Measurements from ENCODE around the gene ASIC3. TPM values are rescaled to one million over a fixed set of nuclear protein-coding genes. Genes with fewer than 3 reads are reported as not detected.

The ASIC3 gene
- total RNA-seq, 1 donor from 2014 or later, result 0.15 TPM

GRCh38 chr7:151070574-151070960 lies 22.2 kb downstream of the ASIC3 start:
- DNase-seq (ENCODE audit: low read depth), result no peak

GRCh38 chr7:151071032-151071866 lies 22.9 kb downstream of the ASIC3 start:
- no peak for DNase-seq (ENCODE audit: low read depth)

- no peak for DNase-seq (ENCODE audit: low read depth)
Observed at GRCh38 chr7:151073990-151074389, 25.7 kb downstream of the ASIC3 start.

DNA sequence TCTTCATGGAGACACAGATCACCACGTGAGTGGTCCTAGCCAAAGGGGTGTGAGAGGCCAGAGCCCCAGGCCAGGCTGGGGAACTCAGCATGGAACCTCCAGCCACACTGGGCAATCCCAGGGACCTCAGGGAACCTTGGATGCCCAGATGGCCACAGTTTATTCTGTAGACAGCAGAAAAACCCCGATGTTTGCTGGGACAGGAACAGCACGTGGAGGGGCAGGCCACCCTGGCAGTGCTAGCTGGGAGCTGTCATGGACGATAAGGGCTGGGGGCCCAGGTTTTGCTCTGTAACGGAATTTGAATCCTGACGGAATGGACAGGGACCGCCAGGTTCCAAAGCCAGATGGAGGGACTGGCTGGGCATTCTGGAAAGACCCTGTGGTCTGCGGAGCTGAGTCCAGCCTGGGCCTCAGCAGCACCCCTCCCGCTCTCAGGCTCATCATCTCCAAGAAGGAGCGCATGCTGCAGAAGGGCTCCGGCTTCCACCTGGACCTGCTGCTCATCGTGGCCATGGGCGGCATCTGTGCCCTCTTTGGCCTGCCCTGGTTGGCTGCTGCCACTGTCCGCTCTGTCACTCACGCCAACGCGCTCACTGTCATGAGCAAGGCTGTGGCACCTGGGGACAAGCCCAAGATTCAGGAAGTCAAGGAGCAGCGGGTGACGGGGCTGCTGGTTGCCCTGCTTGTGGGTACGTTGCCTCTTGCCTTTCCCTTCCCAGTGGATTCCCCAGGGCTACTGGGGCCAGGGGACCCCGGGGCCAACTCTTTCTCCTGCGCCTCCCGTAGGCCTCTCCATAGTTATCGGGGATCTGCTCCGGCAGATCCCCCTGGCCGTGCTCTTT lies 26.7 kb downstream of the ASIC3 start:
- no peak for DNase-seq (ENCODE audit: low read depth)

DNA sequence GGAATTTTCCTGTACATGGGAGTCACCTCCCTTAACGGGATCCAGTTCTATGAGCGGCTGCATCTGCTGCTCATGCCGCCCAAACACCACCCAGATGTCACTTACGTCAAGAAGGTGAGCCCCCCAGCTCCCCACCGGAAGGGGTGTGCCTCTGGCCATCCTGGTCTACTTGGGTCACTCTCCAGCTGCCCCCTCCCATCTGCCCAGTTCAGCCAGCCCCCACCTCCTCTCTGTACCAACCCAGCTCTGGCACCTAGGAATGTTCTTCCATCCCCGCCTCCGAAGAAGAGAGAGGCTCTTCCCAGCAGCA lies 27.3 kb downstream of the ASIC3 start:
- no peak for DNase-seq (ENCODE audit: low read depth)

DNA sequence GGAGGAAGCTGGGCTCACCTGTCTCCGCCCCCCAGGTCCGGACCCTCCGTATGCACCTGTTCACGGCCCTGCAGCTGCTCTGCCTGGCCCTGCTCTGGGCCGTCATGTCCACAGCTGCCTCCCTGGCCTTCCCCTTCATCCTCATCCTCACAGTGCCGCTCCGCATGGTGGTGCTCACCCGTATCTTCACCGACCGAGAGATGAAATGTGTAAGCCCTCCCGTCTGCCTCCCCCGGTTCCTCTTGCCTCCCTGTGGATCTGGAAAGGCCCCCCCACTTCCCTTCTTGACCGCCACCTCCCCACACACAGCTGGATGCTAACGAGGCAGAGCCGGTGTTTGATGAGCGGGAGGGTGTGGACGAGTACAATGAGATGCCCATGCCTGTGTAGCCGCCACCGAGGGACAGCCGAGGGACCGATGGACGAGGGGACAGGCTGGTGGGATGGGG lies 27.7 kb downstream of the ASIC3 start:
- no peak for DNase-seq (ENCODE audit: low read depth)

GRCh38 chr7:151076863-151077704 lies 28.8 kb downstream of the ASIC3 start:
- DNase-seq (ENCODE audit: low read depth), result no peak

- no peak for DNase-seq (ENCODE audit: low read depth)
Observed at GRCh38 chr7:151077705-151078232, 29.4 kb downstream of the ASIC3 start.

DNA sequence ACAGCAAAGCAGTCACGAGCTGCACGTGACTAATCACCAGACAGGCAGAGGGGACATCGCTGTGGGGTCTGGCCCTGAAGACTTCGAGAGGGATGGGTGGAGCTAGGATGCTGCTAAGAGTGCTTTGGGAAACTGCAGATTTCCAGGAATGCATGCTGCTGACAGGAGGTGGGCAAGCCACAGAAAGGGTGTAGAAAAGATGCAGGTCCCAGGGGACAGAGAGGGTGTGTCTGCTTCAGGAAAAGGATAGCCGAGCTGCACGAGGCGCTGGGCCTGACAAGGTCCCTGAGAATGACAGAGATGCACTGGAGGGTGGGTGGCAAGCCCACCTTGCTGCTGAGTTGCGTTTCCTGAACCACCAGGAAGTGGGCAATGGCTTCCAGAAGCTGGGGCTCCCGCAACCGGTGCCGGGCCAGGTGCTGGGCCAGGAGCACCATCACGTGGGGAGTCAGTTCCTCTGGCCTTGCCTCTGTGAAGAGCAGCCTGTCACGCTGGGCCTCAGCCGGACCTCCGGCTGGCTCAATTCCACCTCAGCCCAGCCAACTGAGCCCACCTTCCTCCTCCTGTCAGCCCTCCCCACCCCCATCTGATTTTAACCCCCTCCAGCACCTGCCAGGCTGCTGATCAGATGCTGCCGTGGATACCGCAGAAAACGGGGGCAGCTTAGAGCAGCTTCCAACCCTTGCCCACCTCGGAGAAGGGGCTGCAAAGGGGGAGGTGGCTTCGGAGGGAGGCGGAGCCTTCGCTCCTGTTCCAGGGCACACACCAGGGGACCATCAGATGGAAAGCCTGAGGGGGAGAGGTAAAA lies 30.1 kb downstream of the ASIC3 start:
- DNase-seq (ENCODE audit: low read depth), result no peak

DNA sequence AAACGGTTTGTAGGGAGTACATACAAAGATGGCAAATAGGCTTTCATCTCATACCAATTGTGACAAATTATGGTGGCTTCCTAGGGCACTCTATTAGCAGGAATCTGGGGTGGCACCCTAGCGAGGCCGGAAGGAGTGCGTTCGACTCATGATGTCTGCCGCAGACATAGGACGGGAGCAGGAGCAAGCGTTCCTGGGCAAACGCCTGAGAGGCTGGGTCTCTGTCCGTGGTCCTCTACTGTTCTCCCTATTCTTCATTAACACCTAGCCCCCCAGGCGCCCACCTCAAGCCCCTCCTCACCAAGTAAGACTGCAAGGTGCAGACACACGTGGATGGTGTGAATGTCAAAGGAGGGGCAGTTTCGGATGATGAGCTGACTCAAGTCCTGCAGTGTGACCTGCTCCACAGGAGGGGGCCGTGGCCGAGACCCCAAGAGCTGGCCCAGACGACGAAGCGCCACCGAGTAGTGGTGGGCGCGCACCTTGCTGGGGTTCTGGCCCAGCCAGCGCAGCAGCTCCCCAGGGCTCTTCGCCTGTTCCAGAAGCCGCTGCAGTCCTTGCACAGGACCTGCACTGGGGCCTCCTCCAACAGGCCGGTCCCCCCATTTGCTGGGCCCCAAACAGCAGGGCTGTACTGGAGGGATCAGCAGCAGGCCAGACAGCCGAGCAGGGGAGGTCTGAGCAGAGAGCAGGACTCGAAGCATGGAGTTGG lies 31.0 kb downstream of the ASIC3 start:
- no peak for DNase-seq (ENCODE audit: low read depth)

DNA sequence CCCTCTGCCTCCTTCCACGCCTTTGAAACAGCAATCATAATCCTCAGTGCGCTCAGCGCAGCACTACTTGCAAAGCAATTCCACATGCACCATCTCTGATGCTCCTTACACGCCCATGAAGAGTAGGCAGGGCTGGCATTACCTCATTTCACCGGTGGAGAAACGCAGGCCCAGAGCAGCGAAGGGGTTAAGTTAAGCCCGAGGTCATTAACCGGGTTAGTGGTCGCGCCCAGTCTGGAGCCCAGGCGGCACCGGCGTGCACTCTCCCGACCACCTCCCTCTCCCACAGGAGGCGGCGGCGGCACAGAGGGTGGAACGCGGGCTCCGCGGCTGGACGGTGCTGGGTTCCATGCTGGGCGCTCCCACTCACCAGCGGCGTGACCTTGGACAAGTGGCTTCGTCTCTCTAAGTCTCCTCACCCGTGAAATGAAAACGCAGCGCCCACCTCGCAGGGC lies 31.8 kb downstream of the ASIC3 start:
- DNase-seq (ENCODE audit: low read depth), result no peak

DNA sequence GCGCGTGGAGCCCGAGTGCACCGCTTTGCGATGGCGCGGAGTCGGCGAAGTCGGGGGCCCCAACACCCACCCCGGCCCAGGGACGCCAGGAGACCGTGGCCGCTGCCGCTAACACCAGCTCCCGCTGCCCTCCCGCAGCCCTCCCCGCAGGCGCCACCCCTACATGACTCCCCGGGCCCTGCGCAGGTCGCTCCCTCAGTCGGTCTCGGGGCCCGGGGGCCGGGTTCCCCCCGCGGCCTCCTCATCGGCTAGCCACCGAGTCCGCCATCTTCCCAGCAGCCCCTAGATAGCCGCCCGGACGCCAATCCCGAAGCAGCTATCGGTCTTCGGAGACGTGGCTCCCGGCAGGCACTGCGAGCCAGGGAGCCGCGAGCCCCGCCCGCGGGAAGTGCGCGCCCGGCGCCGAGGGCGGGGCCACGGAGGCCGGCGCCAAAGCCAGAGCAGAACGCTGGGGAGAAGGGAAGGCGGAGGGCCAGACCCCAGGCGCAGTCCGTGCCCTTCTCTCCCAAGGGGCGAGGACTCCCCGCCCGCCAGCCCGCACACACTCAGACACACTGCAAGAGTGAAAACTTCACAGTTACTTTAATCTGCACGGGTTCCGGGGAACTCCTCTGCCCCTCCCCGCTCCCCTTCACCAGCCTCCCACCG lies 32.3 kb downstream of the ASIC3 start, which contains the start of gene FASTK:
FASTK (minus strand) TSS at position 288 of the 648 bp plus-strand sequence; CDS start at position 245, 43 bp downstream.
- peak; percentile 75 for DNase-seq (ENCODE audit: low read depth)

DNA sequence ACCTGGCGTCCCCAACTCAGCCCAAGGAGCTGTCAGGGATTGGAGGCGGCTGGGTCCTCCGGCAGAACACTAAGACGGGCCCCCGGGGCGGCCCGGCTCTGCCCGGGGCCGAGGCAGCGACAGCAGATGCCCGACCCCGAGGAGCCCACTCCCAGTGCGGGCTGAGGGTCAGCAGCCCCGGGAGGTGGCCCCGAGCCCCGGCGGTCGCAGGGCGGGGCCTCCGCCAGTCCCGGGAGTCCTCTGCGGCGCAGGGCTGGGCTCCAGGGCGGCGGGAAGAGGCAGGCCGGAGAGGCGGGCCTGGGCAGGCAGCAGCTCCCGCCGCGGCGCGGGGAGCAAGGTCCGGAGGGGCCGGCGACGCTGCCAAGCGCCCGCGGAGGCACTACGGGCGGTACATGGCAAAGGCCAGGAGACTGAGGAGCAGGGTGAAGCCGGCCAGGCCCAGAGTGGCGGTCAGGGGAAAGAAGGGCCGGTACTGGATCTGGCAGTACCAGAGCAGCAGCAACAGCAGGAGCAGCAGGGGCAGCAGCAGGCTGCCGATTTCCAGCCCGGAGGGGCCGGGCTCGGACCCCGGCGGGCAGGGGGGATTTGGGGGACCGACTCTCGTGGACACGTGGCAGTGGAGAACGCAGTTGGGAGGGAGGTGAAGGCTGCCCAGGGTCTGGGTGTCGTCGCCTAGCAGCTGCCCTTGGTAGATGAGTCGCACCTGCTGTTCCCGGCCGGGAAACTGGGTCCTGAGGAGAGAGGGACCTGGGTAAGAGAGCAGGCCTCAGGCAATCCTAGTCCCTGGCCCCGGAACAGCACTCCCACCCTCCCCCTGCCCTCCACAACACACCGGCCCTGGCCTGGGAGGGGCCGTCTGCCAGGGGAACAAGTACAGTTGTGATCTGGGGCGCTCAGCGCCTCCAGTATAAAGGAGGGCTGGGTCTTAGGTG lies 33.1 kb downstream of the ASIC3 start:
- no peak for DNase-seq (ENCODE audit: low read depth)

- no peak for DNase-seq (ENCODE audit: low read depth)
Observed at GRCh38 chr7:151082141-151083070, 34.1 kb downstream of the ASIC3 start.

DNA sequence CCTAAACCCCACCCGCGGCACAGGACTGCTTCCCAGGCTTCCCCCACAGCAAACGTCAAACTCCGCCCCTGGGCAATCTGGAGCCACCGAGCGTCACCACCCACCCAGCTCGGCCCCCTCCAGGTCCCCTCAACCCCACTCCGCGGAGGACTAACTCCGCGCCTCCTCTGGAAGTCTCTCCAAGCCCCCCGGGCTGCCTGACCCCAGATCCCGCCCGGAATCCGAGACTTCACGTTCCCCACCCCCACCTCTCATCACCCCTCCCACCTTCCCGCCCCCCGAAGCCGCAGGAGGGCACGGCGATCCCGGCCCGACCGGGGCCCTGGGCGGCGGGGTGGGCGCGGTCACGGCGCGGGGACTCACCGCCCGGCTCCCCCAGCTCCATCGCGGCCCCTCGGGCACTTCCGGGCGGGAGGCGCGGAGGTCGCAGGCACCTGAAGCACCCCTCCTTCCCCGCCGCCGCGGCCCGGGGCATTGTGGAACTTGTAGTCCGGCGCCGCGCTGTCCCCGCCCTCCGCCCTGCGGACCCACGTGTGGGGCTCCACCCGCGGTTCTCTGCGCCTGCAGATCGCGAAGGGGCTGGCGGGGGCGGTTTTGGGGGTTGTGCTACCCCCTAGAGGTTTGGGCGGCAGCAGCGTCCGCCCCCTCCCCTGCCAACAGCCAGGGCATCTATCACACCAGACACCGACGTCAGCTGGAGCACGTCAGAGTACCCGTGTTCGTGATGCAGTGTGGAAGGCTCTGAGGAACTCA lies 34.9 kb downstream of the ASIC3 start, which contains the start of gene TMUB1:
TMUB1 (minus strand) TSS at position 423 of the 753 bp plus-strand sequence. CDS start 930 bp downstream, outside the sequence.
- no peak for DNase-seq (ENCODE audit: low read depth)

- no peak for DNase-seq (ENCODE audit: low read depth)
Observed at GRCh38 chr7:151083824-151084160, 35.5 kb downstream of the ASIC3 start.

GRCh38 chr7:151085329-151085690 lies 37.0 kb downstream of the ASIC3 start:
- DNase-seq (ENCODE audit: low read depth), result no peak
